ENCODE results near the gene TTC33.
"Not testable (repeated sequence)": the region's sequence is repeated elsewhere in the genome, so short reads cannot be mapped to it uniquely, and the experiment has no call there.

TTC33 gene

GRCh38 chr5:40780199-40780598 lies 24.4 kb upstream of the TTC33 start:
- no peak for DNase-seq (ENCODE audit: low spot score)

- DNase-seq (ENCODE audit: low spot score) = no peak
Observed at GRCh38 chr5:40779561-40779960, 23.8 kb upstream of the TTC33 start.

- no peak for DNase-seq (ENCODE audit: low spot score)
Observed at GRCh38 chr5:40778133-40778532, 22.4 kb upstream of the TTC33 start.

GRCh38 chr5:40776658-40776977 lies 20.9 kb upstream of the TTC33 start:
- no peak for DNase-seq (ENCODE audit: low spot score)

GRCh38 chr5:40775846-40776657 lies 20.3 kb upstream of the TTC33 start:
- DNase-seq (ENCODE audit: low spot score) = no peak

GRCh38 chr5:40775085-40775845 lies 19.5 kb upstream of the TTC33 start:
- no peak for DNase-seq (ENCODE audit: low spot score)

- DNase-seq (ENCODE audit: low spot score) = no peak
Observed at GRCh38 chr5:40774623-40775022, 18.9 kb upstream of the TTC33 start.

- no peak for DNase-seq (ENCODE audit: low spot score)
Observed at GRCh38 chr5:40770764-40771163, 15.0 kb upstream of the TTC33 start.

GRCh38 chr5:40762705-40763104 lies 6.9 kb upstream of the TTC33 start:
- no peak for DNase-seq (ENCODE audit: low spot score)

GRCh38 chr5:40757400-40757799 lies 1.6 kb upstream of the TTC33 start:
- DNase-seq (ENCODE audit: low spot score) = no peak

GRCh38 chr5:40755093-40755406 lies 711 bp downstream of the TTC33 start:
- peak; percentile 75 for DNase-seq (ENCODE audit: low spot score)

- no peak for DNase-seq (ENCODE audit: low spot score)
Observed at GRCh38 chr5:40754381-40755092, 1.2 kb downstream of the TTC33 start.

GRCh38 chr5:40746703-40747102 lies 9.1 kb downstream of the TTC33 start:
- no peak for DNase-seq (ENCODE audit: low spot score)

GRCh38 chr5:40743771-40744170 lies 12.0 kb downstream of the TTC33 start:
- DNase-seq (ENCODE audit: low spot score) = no peak

- no peak for DNase-seq (ENCODE audit: low spot score)
Observed at GRCh38 chr5:40738502-40738901, 17.3 kb downstream of the TTC33 start.

GRCh38 chr5:40736103-40736875 lies 19.5 kb downstream of the TTC33 start:
- DNase-seq (ENCODE audit: low spot score) = peak; percentile 38

- DNase-seq (ENCODE audit: low spot score) = no peak
Observed at GRCh38 chr5:40735609-40736008, 20.2 kb downstream of the TTC33 start.

- no peak for DNase-seq (ENCODE audit: low spot score)
Observed at GRCh38 chr5:40734986-40735385, 20.8 kb downstream of the TTC33 start.

- no peak for DNase-seq (ENCODE audit: low spot score)
Observed at GRCh38 chr5:40733879-40734563, 21.7 kb downstream of the TTC33 start.

- DNase-seq (ENCODE audit: low spot score) = no peak
Observed at GRCh38 chr5:40733434-40733833, 22.3 kb downstream of the TTC33 start.

- not testable (repeated sequence) for DNase-seq (ENCODE audit: low spot score)
Observed at GRCh38 chr5:40722497-40722911, 33.3 kb downstream of the TTC33 start.

- no peak for DNase-seq (ENCODE audit: low spot score)
Observed at GRCh38 chr5:40720069-40720468, 35.7 kb downstream of the TTC33 start.

Measured in germinal center (tissue), 1 donor.